Activated CD4-positive, alpha-beta T cell treated with anti-CD3 and anti-CD28 coated beads, Interleukin-2, amount 10 ng/mL, durations not matched to agents 24 days and 14 days (primary cell): ENCODE results near the gene PALMD. TPM values are rescaled to one million over a fixed set of nuclear protein-coding genes. Genes with fewer than 3 reads are reported as not detected.

Experiments
- DNase-seq: peaks from one replicate; pipeline ENCODE4 v3.0.0; 2022
- H3K27ac Mint-ChIP-seq: one replicate; pipeline ENCODE4 v1.8.0; 2022; ENCODE audit warnings: mild to moderate bottlenecking, mixed read lengths
- H3K27me3 Mint-ChIP-seq: one replicate; pipeline ENCODE4 v1.8.0; 2022; ENCODE audit warnings: mixed read lengths
- H3K36me3 Mint-ChIP-seq: one replicate; pipeline ENCODE4 v1.8.0; 2022; ENCODE audit warnings: low read depth, mild to moderate bottlenecking, mixed read lengths
- H3K4me1 Mint-ChIP-seq: one replicate; pipeline ENCODE4 v1.8.0; 2021; ENCODE audit warnings: mixed read lengths
- H3K4me3 Mint-ChIP-seq: one replicate; pipeline ENCODE4 v1.8.0; 2022; ENCODE audit warnings: mild to moderate bottlenecking, moderate library complexity, mixed read lengths
- H3K9me3 Mint-ChIP-seq: one replicate; pipeline ENCODE4 v1.8.0; 2021; ENCODE audit warnings: mixed read lengths
- intact Hi-C: fragments of 100-400 bp; cut with micrococcal nuclease; formaldehyde crosslinking; loops from one replicate; pipeline ENCODE4 v1.15.1; 2023
- total RNA-seq: library from RNA; stranded (reverse); gene quantifications from 2 replicates; pipeline ENCODE4 v1.2.3, GENCODE V29; 2022

The PALMD gene
- total RNA-seq, 1 donor from 2014 or later, result not detected

- Mint-ChIP-seq H3K9me3 (no peaks in the 10 kb centered on the region), H3K4me1 (peaks cover 7% of the 10 kb centered on the region), H3K27ac (no peak overlapping the region), H3K27me3 (peaks cover 4% of the 10 kb centered on the region), H3K4me3 (no peak overlapping the region), H3K36me3 (no peaks in the 10 kb centered on the region)
- peak; percentile 87 for DNase-seq
- intact Hi-C loops, result loop anchor here (1.0 to 2.0 kb wide), 3 partner anchors 527 to 959 kb away; no protein-coding TSS in a partner anchor
These were observed 61.7 kb downstream of the PALMD start for GRCh38 chr1:99707535-99708142.

GRCh38 chr1:99710994-99711393 lies 65.1 kb downstream of the PALMD start:
- no peaks in the 10 kb centered on the region for H3K36me3 Mint-ChIP-seq
- no peak overlapping the region for H3K27ac Mint-ChIP-seq
- H3K27me3 Mint-ChIP-seq, result no peaks in the 10 kb centered on the region
- no peak overlapping the region for H3K4me3 Mint-ChIP-seq
- intact Hi-C loops, result no loop called here
- DNase-seq, result no peak
- peaks cover 2% of the 10 kb centered on the region for H3K4me1 Mint-ChIP-seq
- H3K9me3 Mint-ChIP-seq, result no peaks in the 10 kb centered on the region

DNA sequence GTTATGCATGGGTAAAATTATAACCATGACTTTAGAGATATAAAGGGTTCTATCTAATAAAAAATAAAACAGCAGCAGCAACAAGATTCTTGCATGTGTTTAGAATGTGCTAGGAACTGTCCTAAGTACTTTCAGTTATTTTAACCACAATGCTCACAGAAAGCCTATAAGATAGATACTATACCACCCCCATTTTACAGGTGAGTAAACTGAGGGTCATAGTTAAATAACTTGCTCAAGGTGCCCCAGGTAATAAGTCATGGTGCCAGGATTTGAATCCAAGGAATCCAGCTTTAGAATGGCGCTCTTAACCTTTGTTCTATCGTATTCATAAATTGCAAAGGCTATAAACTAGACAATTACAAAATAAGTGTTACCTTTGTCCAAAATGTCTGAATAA lies 67.1 kb downstream of the PALMD start:
- Mint-ChIP-seq H3K27me3 (no peaks in the 10 kb centered on the region), H3K36me3 (no peaks in the 10 kb centered on the region), H3K4me3 (no peak overlapping the region), H3K9me3 (no peaks in the 10 kb centered on the region), H3K4me1 (peaks cover 2% of the 10 kb centered on the region), H3K27ac (no peak overlapping the region)
- intact Hi-C loops, result no loop called here
- DNase-seq, result no peak

DNA sequence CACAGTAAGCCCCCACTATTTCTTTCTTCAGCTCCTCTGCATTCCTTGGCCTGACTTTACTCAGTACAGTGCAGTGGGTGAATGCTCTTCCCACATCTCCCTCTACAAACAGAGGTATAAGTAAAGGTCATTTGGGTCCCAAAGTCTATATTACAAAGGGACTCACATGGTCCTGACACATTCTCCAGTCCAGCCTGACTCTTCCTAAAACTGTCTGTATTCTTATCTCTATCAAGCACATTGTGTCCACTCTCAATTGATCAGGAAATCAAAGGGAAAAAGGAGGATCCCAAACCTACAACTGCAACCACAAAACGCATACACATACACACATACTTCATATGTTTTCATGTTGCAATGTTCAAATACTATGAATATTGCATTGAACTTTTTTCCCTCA lies 71.1 kb downstream of the PALMD start:
- Mint-ChIP-seq H3K27me3 (no peaks in the 10 kb centered on the region), H3K9me3 (no peaks in the 10 kb centered on the region), H3K4me3 (no peak overlapping the region), H3K36me3 (no peaks in the 10 kb centered on the region), H3K4me1 (no peaks in the 10 kb centered on the region), H3K27ac (no peak overlapping the region)
- DNase-seq, result no peak
- intact Hi-C loops, result no loop called here

- Mint-ChIP-seq H3K4me1 (no peaks in the 10 kb centered on the region), H3K27me3 (peaks cover 2% of the 10 kb centered on the region), H3K36me3 (no peaks in the 10 kb centered on the region), H3K27ac (no peak overlapping the region), H3K4me3 (no peak overlapping the region), H3K9me3 (no peaks in the 10 kb centered on the region)
- DNase-seq, result no peak
- intact Hi-C loops, result no loop called here
These were observed 77.3 kb downstream of the PALMD start for GRCh38 chr1:99723251-99723650.

GRCh38 chr1:99725996-99726395 lies 80.1 kb downstream of the PALMD start:
- Mint-ChIP-seq H3K27me3 (peaks cover 2% of the 10 kb centered on the region), H3K4me3 (no peak overlapping the region), H3K4me1 (no peaks in the 10 kb centered on the region), H3K27ac (no peak overlapping the region), H3K36me3 (no peaks in the 10 kb centered on the region), H3K9me3 (no peaks in the 10 kb centered on the region)
- DNase-seq, result no peak
- intact Hi-C loops, result no loop called here

DNA sequence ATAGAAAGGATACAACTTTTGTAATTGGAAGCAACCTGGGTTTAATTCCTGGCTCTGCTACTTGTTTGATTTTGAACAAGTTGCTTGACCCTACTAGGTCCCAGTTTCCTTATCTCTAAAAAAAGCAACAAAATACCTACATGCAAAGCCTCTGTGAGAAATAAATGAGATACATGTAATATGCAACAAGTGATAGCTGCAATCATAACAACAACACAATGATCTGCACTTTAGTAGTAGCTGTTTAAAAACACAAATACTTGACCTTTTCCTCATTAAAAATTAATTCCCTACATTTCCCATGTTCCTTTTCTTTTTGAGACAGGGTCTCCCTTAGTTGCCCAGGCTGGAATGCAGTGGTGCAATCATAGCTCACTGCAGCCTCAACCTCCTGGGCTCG lies 80.5 kb downstream of the PALMD start:
- intact Hi-C loops, result no loop called here
- Mint-ChIP-seq H3K27me3 (peaks cover 2% of the 10 kb centered on the region), H3K4me3 (no peak overlapping the region), H3K4me1 (no peaks in the 10 kb centered on the region), H3K36me3 (no peaks in the 10 kb centered on the region), H3K9me3 (no peaks in the 10 kb centered on the region), H3K27ac (no peak overlapping the region)
- DNase-seq, result no peak

GRCh38 chr1:99726818-99727217 lies 80.9 kb downstream of the PALMD start:
- H3K27me3 Mint-ChIP-seq, result peaks cover 2% of the 10 kb centered on the region
- intact Hi-C loops, result no loop called here
- DNase-seq, result no peak
- no peak overlapping the region for H3K27ac Mint-ChIP-seq
- H3K4me3 Mint-ChIP-seq, result no peak overlapping the region
- H3K4me1 Mint-ChIP-seq, result no peaks in the 10 kb centered on the region
- no peaks in the 10 kb centered on the region for H3K36me3 Mint-ChIP-seq
- no peaks in the 10 kb centered on the region for H3K9me3 Mint-ChIP-seq

GRCh38 chr1:99727575-99728185 lies 81.8 kb downstream of the PALMD start:
- H3K9me3 Mint-ChIP-seq, result no peaks in the 10 kb centered on the region
- peaks cover 2% of the 10 kb centered on the region for H3K27me3 Mint-ChIP-seq
- no peak for DNase-seq
- no peaks in the 10 kb centered on the region for H3K36me3 Mint-ChIP-seq
- intact Hi-C loops, result no loop called here
- no peaks in the 10 kb centered on the region for H3K4me1 Mint-ChIP-seq
- no peak overlapping the region for H3K27ac Mint-ChIP-seq
- no peak overlapping the region for H3K4me3 Mint-ChIP-seq

DNA sequence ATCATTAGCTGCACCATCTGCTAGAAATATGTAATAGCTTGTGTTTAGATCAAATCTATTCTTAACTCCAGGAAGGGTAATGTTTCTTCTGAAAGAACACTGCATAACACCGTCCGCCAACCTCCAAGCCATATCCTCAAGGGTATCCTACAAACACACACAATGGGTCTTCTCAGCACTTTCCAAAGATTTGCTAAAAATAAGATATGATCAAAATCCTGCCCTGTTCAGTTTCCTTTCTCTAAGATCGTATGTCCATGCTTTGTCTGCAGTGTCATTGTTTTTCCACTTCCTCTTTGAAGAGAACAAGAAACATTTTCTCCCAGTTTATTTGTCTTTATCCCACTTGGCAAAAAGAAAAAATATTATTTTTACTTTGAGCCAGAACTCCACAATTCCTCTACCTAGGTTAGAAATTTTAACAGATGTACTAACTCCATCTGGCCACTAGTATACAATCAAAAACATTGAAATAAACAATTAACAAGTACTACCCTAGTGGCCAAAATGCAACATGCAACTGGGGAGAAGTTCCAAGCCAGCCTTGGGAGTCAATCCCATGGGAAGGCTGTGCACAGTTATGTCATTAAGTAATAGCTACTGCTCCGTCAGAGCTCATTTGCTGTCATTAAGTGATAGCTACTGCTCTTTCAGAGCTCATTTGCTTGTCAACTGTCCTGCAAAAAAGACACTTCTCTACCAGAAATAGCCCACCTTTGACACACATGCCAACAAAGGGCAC lies 82.8 kb downstream of the PALMD start:
- no peaks in the 10 kb centered on the region for H3K4me1 Mint-ChIP-seq
- no peak for DNase-seq
- H3K9me3 Mint-ChIP-seq, result no peaks in the 10 kb centered on the region
- intact Hi-C loops, result no loop called here
- H3K36me3 Mint-ChIP-seq, result no peaks in the 10 kb centered on the region
- H3K27me3 Mint-ChIP-seq, result peaks cover 5% of the 10 kb centered on the region
- no peak overlapping the region for H3K27ac Mint-ChIP-seq
- no peak overlapping the region for H3K4me3 Mint-ChIP-seq

DNA sequence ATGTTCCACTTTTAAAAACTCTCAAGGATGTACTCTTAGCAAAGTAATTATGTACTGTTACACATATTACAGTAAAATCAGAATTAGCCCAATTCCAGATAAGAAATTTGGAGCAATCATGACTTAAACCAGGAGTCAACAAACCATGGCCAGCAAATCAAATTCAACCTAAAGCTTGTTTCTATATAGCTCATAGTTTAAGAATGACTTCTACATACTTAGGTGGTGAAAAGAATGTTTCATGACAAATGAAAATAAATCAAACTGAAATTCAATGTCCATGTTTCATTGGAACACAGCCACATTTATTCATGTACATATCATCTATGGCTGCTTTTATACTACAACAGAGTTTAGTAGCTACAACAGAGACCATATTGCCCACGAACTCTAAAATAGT lies 85.5 kb downstream of the PALMD start:
- intact Hi-C loops, result no loop called here
- Mint-ChIP-seq H3K4me1 (no peaks in the 10 kb centered on the region), H3K9me3 (no peaks in the 10 kb centered on the region), H3K36me3 (no peaks in the 10 kb centered on the region), H3K27me3 (peaks cover 6% of the 10 kb centered on the region), H3K4me3 (no peak overlapping the region), H3K27ac (no peak overlapping the region)
- no peak for DNase-seq

DNA sequence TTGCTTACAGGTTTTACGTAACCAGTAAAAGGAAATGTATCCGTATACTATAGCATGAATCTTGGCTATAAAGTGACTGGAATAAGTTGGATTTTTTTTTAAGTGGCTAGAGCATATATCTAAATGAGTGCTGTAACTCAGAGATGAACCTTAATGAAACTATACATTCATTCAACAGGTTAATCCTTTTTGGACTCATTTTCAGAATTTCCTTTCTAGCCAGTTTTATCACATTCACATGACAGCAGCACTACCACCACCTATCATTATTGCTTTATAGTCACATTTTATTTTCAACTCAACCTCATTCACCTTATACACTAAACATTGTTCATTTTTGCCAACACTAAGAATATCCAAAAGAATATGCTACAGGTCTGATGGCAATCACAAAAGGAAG lies 89.9 kb downstream of the PALMD start:
- no peaks in the 10 kb centered on the region for H3K36me3 Mint-ChIP-seq

DNA sequence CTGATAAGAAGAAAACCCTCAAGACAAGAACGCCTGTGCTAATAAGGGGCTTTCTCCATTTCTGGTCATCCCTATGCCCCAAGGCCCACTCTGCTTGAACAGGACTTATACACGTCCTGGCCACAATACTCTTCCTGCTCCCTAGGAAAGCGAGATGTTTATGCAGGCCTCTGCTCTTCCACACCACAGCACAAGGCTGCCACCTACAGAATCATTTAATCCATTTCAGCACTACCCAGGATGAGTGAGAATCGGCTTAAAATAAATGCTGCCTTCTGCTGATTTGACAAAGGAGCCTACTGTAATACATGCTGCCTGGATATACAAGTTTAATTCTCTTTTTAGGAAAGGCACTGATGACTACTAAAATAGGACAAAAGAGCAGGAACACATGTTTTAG lies 91.1 kb downstream of the PALMD start:
- peaks cover 6% of the 10 kb centered on the region for H3K27me3 Mint-ChIP-seq
- no peaks in the 10 kb centered on the region for H3K4me1 Mint-ChIP-seq
- no peak for DNase-seq
- no peaks in the 10 kb centered on the region for H3K9me3 Mint-ChIP-seq
- intact Hi-C loops, result no loop called here
- no peak overlapping the region for H3K4me3 Mint-ChIP-seq
- H3K27ac Mint-ChIP-seq, result no peak overlapping the region
- H3K36me3 Mint-ChIP-seq, result no peaks in the 10 kb centered on the region

More for the DNA sequence above, 89.9 kb downstream of the PALMD start:
- H3K27ac Mint-ChIP-seq, result no peak overlapping the region
- intact Hi-C loops, result no loop called here
- no peak for DNase-seq
- H3K4me1 Mint-ChIP-seq, result no peaks in the 10 kb centered on the region
- H3K27me3 Mint-ChIP-seq, result peaks cover 6% of the 10 kb centered on the region
- H3K4me3 Mint-ChIP-seq, result no peak overlapping the region
- no peaks in the 10 kb centered on the region for H3K9me3 Mint-ChIP-seq

GRCh38 chr1:99738858-99739465 lies 93.0 kb downstream of the PALMD start:
- Mint-ChIP-seq H3K27ac (no peak overlapping the region), H3K4me1 (no peaks in the 10 kb centered on the region), H3K9me3 (no peaks in the 10 kb centered on the region), H3K27me3 (peaks cover 5% of the 10 kb centered on the region), H3K36me3 (no peaks in the 10 kb centered on the region), H3K4me3 (no peak overlapping the region)
- intact Hi-C loops, result no loop called here
- DNase-seq, result no peak
